Measurements from ENCODE around the gene GATAD2B. TPM values are rescaled to one million over a fixed set of nuclear protein-coding genes. Genes with fewer than 3 reads are reported as not detected.

GATAD2B gene
- total RNA-seq, 1 experiment from 2014 or later = 46.9 TPM

- TF ChIP-seq KAT7 (CRISPR knock-in tag; IDR thresholded peaks at IDR 0.05; ENCODE audit: borderline replicate concordance) = no peak
- no peak for TF ChIP-seq SMAD4 (CRISPR knock-in tag; IDR thresholded peaks at IDR 0.05)
- TF ChIP-seq HMGA2 (CRISPR knock-in tag; IDR thresholded peaks at IDR 0.05) = no peak
- TF ChIP-seq, protein P1, sequence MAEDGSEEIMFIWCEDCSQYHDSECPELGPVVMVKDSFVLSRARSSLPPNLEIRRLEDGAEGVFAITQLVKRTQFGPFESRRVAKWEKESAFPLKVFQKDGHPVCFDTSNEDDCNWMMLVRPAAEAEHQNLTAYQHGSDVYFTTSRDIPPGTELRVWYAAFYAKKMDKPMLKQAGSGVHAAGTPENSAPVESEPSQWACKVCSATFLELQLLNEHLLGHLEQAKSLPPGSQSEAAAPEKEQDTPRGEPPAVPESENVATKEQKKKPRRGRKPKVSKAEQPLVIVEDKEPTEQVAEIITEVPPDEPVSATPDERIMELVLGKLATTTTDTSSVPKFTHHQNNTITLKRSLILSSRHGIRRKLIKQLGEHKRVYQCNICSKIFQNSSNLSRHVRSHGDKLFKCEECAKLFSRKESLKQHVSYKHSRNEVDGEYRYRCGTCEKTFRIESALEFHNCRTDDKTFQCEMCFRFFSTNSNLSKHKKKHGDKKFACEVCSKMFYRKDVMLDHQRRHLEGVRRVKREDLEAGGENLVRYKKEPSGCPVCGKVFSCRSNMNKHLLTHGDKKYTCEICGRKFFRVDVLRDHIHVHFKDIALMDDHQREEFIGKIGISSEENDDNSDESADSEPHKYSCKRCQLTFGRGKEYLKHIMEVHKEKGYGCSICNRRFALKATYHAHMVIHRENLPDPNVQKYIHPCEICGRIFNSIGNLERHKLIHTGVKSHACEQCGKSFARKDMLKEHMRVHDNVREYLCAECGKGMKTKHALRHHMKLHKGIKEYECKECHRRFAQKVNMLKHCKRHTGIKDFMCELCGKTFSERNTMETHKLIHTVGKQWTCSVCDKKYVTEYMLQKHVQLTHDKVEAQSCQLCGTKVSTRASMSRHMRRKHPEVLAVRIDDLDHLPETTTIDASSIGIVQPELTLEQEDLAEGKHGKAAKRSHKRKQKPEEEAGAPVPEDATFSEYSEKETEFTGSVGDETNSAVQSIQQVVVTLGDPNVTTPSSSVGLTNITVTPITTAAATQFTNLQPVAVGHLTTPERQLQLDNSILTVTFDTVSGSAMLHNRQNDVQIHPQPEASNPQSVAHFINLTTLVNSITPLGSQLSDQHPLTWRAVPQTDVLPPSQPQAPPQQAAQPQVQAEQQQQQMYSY (CRISPR knock-in tag; IDR thresholded peaks at IDR 0.05) = no peak
- no peak for TF ChIP-seq ZBTB21 (CRISPR knock-in tag; IDR thresholded peaks at IDR 0.05; ENCODE audit: borderline replicate concordance)
- TF ChIP-seq RELA (CRISPR knock-in tag; IDR thresholded peaks at IDR 0.05; ENCODE audit: borderline replicate concordance) = no peak
- no peak for TF ChIP-seq E2F4 (CRISPR knock-in tag; IDR thresholded peaks at IDR 0.05; ENCODE audit: borderline replicate concordance, low read depth)
- no peak for TF ChIP-seq TEAD4 (CRISPR knock-in tag; IDR thresholded peaks at IDR 0.05)
- TF ChIP-seq FOXK1 (CRISPR knock-in tag; IDR thresholded peaks at IDR 0.05) = no peak
- TF ChIP-seq ZNF263 (CRISPR knock-in tag; IDR thresholded peaks at IDR 0.05; ENCODE audit: low read depth) = no peak
- TF ChIP-seq JAZF1 (CRISPR knock-in tag; IDR thresholded peaks at IDR 0.05) = no peak
- TF ChIP-seq SMAD3 (CRISPR knock-in tag; IDR thresholded peaks at IDR 0.05; ENCODE audit: borderline replicate concordance) = no peak
- no peak for TF ChIP-seq JUN (CRISPR knock-in tag; IDR thresholded peaks at IDR 0.05)
- Mint-ChIP-seq H3K27me3 (ENCODE audit: low read depth) (no peaks in the 10 kb centered on the region), H3K9me3 (no peaks in the 10 kb centered on the region), H3K36me3 (peaks cover 17% of the 10 kb centered on the region), H3K4me3 (no peak overlapping the region), H3K4me1 (peaks cover 13% of the 10 kb centered on the region), H3K27ac (peak overlapping the region; percentile 2)
- ChIA-PET POLR2A (interaction anchor here (0.5 to 1.0 kb wide), 3 partner anchors 29 to 81 kb away, joined by 3 to 4 read pairs (median 3); no protein-coding TSS in a partner anchor), CTCF (interaction anchor here (1.6 kb wide), 1 partner anchor 127 kb away, joined by 3 read pairs; no protein-coding TSS in a partner anchor)
- peak; percentile 57 for ATAC-seq
- no peak for DNase-seq (ENCODE audit: low spot score)
These were observed 117.6 kb downstream of the GATAD2B start for GRCh38 chr1:153805042-153805745.

- H3K4me3 Mint-ChIP-seq = no peak overlapping the region
- ATAC-seq (no peak), DNase-seq (ENCODE audit: low spot score) (no peak)
- no peaks in the 10 kb centered on the region for H3K9me3 Mint-ChIP-seq
- CTCF ChIA-PET = no interaction called here
- H3K27me3 Mint-ChIP-seq (ENCODE audit: low read depth) = no peaks in the 10 kb centered on the region
- peaks cover 13% of the 10 kb centered on the region for H3K4me1 Mint-ChIP-seq
- POLR2A ChIA-PET = interaction anchor here (0.8 kb wide), 1 partner anchor 119 kb away, joined by 3 read pairs; the partner anchor contains the start of gene GATAD2B
- H3K36me3 Mint-ChIP-seq = peaks cover 7% of the 10 kb centered on the region
- TF ChIP-seq ZBTB21 (CRISPR knock-in tag; IDR thresholded peaks at IDR 0.05; ENCODE audit: borderline replicate concordance) (no peak), ZNF121 (CRISPR knock-in tag; IDR thresholded peaks at IDR 0.05) (peak; percentile 93)
- no peak overlapping the region for H3K27ac Mint-ChIP-seq
These were observed 118.7 kb downstream of the GATAD2B start for GRCh38 chr1:153804112-153804511.

GRCh38 chr1:153803470-153804056 lies 119.2 kb downstream of the GATAD2B start:
- DNase-seq (ENCODE audit: low spot score) = no peak
- POLR2A ChIA-PET = interaction anchor here (0.8 kb wide), 1 partner anchor 119 kb away, joined by 3 read pairs; the partner anchor contains the start of gene GATAD2B
- Mint-ChIP-seq H3K36me3 (peaks cover 4% of the 10 kb centered on the region), H3K27me3 (ENCODE audit: low read depth) (no peaks in the 10 kb centered on the region), H3K4me1 (peaks cover 13% of the 10 kb centered on the region), H3K9me3 (no peaks in the 10 kb centered on the region), H3K27ac (no peak overlapping the region), H3K4me3 (no peak overlapping the region)
- CTCF ChIA-PET = interaction anchor here (0.9 kb wide), 1 partner anchor 119 kb away, joined by 3 read pairs; the partner anchor contains the start of gene GATAD2B
- no peak for ATAC-seq
- TF ChIP-seq, protein P2, sequence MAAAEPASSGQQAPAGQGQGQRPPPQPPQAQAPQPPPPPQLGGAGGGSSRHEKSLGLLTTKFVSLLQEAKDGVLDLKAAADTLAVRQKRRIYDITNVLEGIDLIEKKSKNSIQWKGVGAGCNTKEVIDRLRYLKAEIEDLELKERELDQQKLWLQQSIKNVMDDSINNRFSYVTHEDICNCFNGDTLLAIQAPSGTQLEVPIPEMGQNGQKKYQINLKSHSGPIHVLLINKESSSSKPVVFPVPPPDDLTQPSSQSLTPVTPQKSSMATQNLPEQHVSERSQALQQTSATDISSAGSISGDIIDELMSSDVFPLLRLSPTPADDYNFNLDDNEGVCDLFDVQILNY (CRISPR knock-in tag; IDR thresholded peaks at IDR 0.05) = no peak
- no peak for TF ChIP-seq NFE2L1 (CRISPR knock-in tag; IDR thresholded peaks at IDR 0.05)
- no peak for TF ChIP-seq ZNF232 (CRISPR knock-in tag; IDR thresholded peaks at IDR 0.05)
- TF ChIP-seq FOXP4 (CRISPR knock-in tag; IDR thresholded peaks at IDR 0.05) = no peak
- TF ChIP-seq FOXK1 (CRISPR knock-in tag; IDR thresholded peaks at IDR 0.05) = no peak
- TF ChIP-seq ZNF423 (CRISPR knock-in tag; IDR thresholded peaks at IDR 0.05) = no peak
- TF ChIP-seq, protein P3, sequence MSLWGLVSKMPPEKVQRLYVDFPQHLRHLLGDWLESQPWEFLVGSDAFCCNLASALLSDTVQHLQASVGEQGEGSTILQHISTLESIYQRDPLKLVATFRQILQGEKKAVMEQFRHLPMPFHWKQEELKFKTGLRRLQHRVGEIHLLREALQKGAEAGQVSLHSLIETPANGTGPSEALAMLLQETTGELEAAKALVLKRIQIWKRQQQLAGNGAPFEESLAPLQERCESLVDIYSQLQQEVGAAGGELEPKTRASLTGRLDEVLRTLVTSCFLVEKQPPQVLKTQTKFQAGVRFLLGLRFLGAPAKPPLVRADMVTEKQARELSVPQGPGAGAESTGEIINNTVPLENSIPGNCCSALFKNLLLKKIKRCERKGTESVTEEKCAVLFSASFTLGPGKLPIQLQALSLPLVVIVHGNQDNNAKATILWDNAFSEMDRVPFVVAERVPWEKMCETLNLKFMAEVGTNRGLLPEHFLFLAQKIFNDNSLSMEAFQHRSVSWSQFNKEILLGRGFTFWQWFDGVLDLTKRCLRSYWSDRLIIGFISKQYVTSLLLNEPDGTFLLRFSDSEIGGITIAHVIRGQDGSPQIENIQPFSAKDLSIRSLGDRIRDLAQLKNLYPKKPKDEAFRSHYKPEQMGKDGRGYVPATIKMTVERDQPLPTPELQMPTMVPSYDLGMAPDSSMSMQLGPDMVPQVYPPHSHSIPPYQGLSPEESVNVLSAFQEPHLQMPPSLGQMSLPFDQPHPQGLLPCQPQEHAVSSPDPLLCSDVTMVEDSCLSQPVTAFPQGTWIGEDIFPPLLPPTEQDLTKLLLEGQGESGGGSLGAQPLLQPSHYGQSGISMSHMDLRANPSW (CRISPR knock-in tag; conservative IDR thresholded peaks at IDR 0.05; ENCODE audit: low read depth) = no peak

Data from WTC11 (cell line).